GM08714 (cell line): ENCODE results near the gene TSPAN31.
"Not testable (repeated sequence)": the region's sequence is repeated elsewhere in the genome, so short reads cannot be mapped to it uniquely, and the experiment has no call there.

Experiments used
- H3K4me3 ChIP-seq: fragments of 200-500 bp; sonication (Bioruptor generic); 2 replicates; pipeline ENCODE4 v1.5.1; 2014; ENCODE audit warnings: mild to moderate bottlenecking, low read length, inconsistent platforms
- ZNF274 ChIP-seq: IDR thresholded peaks from 2 replicates; pipeline ENCODE4 v1.6.1; 2012; ENCODE audit warnings: mild to moderate bottlenecking, low read depth, low read length

Gene TSPAN31

GRCh38 chr12:57718641-57719528 lies 26.0 kb upstream of the TSPAN31 start:
- no peak overlapping the region for H3K4me3 ChIP-seq
- TF ChIP-seq ZNF274, result no peak

- TF ChIP-seq ZNF274, result no peak
- H3K4me3 ChIP-seq, result no peak overlapping the region
Measured at GRCh38 chr12:57719777-57720605, 24.8 kb upstream of the TSPAN31 start.

DNA sequence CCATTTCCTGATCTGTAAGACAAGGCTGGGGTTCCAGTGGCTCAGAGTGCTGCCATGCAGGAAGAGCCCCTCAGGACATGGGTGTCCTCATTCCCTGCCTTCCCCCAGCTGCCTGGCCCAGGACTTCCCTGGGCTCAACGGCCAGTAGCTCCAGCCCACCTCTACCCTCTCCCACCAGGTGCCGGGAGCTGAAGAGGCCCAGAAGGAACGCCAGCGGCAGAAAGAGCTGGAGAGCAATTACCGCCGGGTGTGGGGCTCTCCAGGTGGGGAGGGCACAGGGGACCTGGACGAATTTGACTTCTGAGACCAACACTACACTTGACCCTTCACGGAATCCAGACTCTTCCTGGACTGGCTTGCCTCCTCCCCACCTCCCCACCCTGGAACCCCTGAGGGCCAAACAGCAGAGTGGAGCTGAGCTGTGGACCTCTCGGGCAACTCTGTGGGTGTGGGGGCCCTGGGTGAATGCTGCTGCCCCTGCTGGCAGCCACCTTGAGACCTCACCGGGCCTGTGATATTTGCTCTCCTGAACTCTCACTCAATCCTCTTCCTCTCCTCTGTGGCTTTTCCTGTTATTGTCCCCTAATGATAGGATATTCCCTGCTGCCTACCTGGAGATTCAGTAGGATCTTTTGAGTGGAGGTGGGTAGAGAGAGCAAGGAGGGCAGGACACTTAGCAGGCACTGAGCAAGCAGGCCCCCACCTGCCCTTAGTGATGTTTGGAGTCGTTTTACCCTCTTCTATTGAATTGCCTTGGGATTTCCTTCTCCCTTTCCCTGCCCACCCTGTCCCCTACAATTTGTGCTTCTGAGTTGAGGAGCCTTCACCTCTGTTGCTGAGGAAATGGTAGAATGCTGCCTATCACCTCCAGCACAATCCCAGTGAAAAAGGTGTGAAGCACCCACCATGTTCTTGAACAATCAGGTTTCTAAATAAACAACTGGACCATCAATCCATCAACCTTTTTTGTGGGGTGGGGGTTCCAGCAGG lies 23.9 kb upstream of the TSPAN31 start:
- H3K4me3 ChIP-seq, result no peak overlapping the region
- no peak for TF ChIP-seq ZNF274

DNA sequence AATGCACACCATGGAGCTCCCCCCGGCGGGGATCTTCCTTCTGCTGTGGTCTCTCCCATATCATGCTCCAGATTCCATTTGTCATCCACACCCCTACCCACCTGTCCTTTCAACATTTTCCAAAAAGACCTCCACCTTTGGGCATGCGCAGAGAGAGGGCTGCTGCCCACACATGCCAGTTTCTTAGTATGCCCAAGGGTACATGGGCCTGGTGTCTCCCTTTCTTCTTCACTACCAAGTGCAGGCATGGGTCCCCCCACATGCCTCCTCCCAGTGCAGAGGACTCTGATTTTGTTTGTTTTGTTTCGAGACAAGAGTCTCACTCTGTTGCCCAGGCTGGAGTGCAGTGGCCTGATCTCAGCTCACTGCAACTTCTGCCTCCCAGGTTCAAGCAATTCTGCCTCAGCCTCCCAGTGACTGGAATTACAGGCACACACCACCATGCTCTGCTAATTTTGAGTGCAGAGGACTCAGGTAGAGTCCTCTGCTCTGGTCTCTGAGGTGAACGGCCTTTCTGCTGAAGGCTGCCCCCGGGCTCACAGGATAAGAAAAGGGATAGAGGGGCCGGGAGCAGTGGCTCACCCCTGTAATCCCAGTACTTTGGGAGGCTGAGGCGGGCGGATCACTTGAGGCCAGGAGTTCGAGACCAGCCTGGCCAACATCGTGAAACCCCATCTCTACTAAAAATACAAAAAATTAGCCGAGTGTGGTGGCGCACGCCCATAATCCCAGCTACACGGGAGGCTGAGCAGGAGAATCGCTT lies 22.8 kb upstream of the TSPAN31 start:
- not testable (repeated sequence) for H3K4me3 ChIP-seq

DNA sequence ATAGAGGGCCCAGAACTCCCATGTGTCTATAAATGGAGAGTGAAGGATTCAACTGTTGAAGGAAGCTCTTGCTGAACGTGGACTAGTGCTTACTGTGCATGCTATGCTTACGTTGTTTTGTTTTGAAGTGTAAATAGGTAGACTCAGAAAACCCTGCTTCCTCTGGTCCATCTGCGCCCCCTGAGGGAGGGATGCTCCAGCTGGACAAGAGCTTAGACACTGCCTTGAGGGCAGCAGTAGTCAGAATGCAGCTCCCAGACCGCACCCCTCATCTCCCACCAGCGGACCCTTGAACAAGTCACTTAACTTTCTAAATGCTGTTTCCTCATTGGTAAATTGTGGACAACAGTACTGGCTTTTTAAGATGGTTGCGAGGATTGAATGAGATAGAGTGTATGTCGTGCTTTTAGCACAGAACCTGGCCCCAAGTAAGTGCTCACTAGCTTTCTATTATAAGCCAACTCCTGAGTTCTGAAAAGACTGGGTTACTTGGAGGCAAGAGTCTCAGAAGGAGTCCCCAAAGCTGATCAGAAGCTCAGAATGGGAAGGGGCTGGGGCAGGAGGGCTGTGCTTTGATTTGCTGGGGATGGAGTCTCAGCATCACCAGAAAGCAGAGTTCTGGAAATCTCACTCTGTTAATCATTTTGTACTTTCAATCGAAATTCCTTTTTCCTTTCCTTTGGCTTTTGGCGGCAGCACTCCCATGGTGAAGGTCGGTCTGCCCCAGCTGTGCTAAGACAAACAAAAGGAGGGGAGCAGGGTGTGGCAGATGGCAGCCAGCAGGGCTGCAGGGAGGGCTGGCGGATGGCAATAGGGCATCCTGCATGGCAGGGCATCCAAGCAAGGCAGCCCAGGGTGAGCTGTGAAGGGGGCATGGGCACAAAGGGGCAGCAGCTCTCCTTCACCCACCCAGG lies 21.9 kb upstream of the TSPAN31 start:
- no peak overlapping the region for H3K4me3 ChIP-seq
- no peak for TF ChIP-seq ZNF274

- H3K4me3 ChIP-seq, result no peak overlapping the region
- no peak for TF ChIP-seq ZNF274
Measured at GRCh38 chr12:57723630-57723962, 21.2 kb upstream of the TSPAN31 start.

DNA sequence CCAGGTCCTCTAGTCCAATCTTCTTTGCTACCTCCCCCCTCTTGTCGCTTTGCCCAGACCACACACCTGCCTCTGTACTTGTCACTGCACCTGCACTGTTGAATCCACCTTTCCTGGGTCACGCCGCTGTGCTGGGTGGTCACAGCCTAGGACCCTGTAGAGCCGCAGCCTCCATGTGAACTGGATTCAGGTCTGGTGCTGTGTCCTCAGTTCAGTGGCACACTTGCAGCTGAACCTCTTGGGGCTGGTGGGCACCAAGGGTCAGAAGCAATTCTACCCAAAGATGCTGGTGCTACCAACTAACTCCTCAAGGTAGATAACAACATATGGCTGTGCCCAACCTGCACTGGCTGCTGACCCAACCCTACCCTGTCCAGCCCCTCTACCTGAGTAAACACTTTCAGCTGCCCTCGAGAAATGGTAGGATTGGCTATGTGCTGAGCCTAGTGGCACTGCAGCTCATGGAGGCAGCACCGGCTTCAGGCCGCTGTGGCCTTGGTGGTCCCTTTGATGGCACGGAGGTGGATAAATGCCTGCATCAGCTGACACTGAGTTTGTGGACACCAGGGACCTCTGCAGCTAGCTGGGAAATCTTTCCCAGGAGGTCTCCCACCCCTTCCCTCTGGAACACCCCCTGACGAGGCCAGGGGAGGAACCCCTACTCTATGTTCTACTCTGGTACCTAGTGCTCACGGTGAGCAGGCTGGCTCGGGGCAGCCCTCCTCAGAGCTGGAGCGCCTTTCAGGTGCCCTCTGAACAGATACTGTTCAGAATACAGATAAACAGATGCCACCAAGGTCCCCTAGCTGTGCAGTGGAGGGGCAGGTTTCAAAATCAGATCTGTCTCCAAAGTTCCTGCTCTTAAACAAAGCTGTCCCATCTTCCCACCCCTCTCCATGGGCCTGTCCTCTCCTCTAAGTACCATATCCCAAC lies 20.6 kb upstream of the TSPAN31 start:
- TF ChIP-seq ZNF274, result no peak
- H3K4me3 ChIP-seq, result no peak overlapping the region

DNA sequence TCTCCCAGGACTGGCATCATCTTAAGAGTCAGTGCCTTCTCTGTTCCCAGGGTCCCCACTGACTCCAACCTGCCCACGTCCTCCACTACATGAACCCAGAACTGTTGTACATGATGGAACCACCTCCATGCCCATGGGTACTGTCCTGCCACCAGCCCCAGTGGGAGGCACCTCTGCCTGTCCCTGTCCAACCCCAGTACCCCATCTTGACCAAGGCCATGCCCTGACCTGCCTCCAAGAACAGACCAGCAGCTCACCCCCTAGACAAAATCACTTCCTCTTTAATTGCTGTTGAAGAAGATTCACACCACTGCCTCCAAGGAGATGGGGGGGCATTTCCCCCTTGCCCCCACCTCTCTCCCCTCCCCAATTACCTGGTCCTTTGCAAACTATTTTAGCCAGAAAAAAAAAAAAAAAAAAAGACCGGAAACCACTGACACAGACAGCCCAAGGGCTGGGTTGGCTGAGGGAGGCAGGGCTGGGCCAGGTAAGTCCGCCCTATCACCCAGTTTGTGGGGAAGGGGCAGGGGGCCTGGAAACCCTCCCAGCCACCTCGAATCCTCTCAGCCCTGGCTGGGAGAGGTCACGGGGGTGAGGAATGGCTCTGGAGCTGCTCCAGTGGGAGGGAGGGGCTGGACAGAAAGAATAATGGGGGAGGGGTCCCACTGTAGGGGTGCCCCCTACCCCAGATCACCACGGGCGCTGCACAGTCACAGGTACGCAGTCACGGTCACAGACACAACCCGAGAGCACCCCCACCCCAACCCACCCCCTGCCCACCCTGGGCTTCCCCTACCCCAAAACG lies 19.7 kb upstream of the TSPAN31 start:
- H3K4me3 ChIP-seq, result no peak overlapping the region
- no peak for TF ChIP-seq ZNF274

DNA sequence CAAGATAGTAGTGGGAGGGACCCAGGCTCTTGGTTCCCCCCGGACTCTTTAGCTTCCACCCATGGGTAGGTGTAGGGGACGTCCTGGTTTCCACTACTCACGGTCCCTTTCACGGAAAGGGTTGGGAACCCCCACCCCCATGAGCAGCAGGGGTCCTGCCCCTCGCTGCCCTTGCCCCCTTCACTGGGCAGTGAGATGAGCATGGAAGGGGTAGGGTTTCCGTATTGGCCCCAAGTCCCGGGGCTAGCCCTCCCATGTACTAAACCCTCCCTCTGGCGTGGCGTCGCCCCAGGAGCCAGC lies 19.0 kb upstream of the TSPAN31 start:
- no peak for TF ChIP-seq ZNF274
- H3K4me3 ChIP-seq, result no peak overlapping the region

GRCh38 chr12:57726151-57726883 lies 18.5 kb upstream of the TSPAN31 start:
- TF ChIP-seq ZNF274, result no peak
- H3K4me3 ChIP-seq, result no peak overlapping the region
